Measurements from ENCODE around the gene ANKRD28. TPM values are rescaled to one million over a fixed set of nuclear protein-coding genes. Genes with fewer than 3 reads are reported as not detected.

The ANKRD28 gene
- total RNA-seq, 1 experiment from 2014 or later = 47.5 TPM

- ChIA-PET POLR2A (no interaction called here), CTCF (no interaction called here)
- no peak for DNase-seq (ENCODE audit: low read depth, low spot score)
Measured at GRCh38 chr3:15847239-15847638, 49.5 kb upstream of the ANKRD28 start.

GRCh38 chr3:15846606-15847005 is 48.8 kb upstream of the ANKRD28 start:
- Histone ChIP-seq H3K27me3 (ENCODE audit: insufficient read depth, low read length) (no peaks in the 10 kb centered on the region), H3K79me2 (ENCODE audit: insufficient read depth, low read length) (peaks cover 94% of the 10 kb centered on the region), H4K20me1 (ENCODE audit: insufficient read depth) (no peaks in the 10 kb centered on the region), H3K9me2 (ENCODE audit: insufficient read depth) (no peaks in the 10 kb centered on the region), H2AFZ (ENCODE audit: low read depth, low read length, poor library complexity, severe bottlenecking) (no peak overlapping the region), H3K36me3 (ENCODE audit: control insufficient read depth in 1 of 2, insufficient read depth in 2 of 2, low read length in 2 of 2) (peaks cover 0 to 4% of the 10 kb centered on the region in 2 experiments; a peak in 1 of 4 replicates), H3K9ac (ENCODE audit: low read length) (no peak overlapping the region), H3K4me2 (ENCODE audit: low read length) (no peak overlapping the region), H3K27ac (ENCODE audit: low read depth, low read length) (no peak overlapping the region), H3K4me1 (ENCODE audit: control insufficient read depth in 1 of 2, insufficient read depth in 2 of 2, low read length in 2 of 2) (no peaks in the 10 kb centered on the region), H3K9me3 (ENCODE audit: control insufficient read depth in 1 of 2, insufficient read depth in 1 of 2, low read depth in 1 of 2, low read length in 2 of 2) (peaks cover 0 to under 1% of the 10 kb centered on the region in 2 experiments; a peak in 1 of 4 replicates), H3K4me3 (replicated peaks in 1 of 2; ENCODE audit: low read depth in 1 of 2, low read length in 2 of 2) (no peak overlapping the region)
- DNase-seq (ENCODE audit: low read depth, low spot score) (no peak), ATAC-seq (no peak)
- BruUV-seq (replicated peaks) = no TSS peak
- ChIA-PET POLR2A (no interaction called here), CTCF (no interaction called here), RAD21 (ENCODE audit: low non-redundant PET in 1 of 2, low total read pairs in 2 of 2, uncharacterized antibody in 2 of 2, unreplicated experiment in 2 of 2) (no interaction called here)
- intact Hi-C loops (cut with micrococcal nuclease) = no loop called here
- TF ChIP-seq CEBPB (IDR thresholded peaks at IDR 0.05; ENCODE audit: low read depth) = no peak
- TF ChIP-seq MAX (IDR thresholded peaks at IDR 0.05) = no peak
- no peak for TF ChIP-seq EGR1 (IDR thresholded peaks at IDR 0.05; ENCODE audit: low read depth)
- no peak for TF ChIP-seq ELF1 (IDR thresholded peaks at IDR 0.05; ENCODE audit: borderline replicate concordance, low read depth)

More at GRCh38 chr3:15847239-15847638, 49.5 kb upstream of the ANKRD28 start:
- Histone ChIP-seq H3K9ac (ENCODE audit: low read length) (no peak overlapping the region), H3K4me1 (ENCODE audit: control insufficient read depth in 1 of 2, insufficient read depth in 2 of 2, low read length in 2 of 2) (no peaks in the 10 kb centered on the region), H2AFZ (ENCODE audit: low read depth, low read length, poor library complexity, severe bottlenecking) (no peak overlapping the region), H3K9me2 (ENCODE audit: insufficient read depth) (no peaks in the 10 kb centered on the region), H3K27me3 (ENCODE audit: insufficient read depth, low read length) (no peaks in the 10 kb centered on the region), H3K9me3 (ENCODE audit: control insufficient read depth in 1 of 2, insufficient read depth in 1 of 2, low read depth in 1 of 2, low read length in 2 of 2) (peaks cover 0 to 5% of the 10 kb centered on the region in 2 experiments; a peak in 1 of 4 replicates), H4K20me1 (ENCODE audit: insufficient read depth) (no peaks in the 10 kb centered on the region), H3K79me2 (ENCODE audit: insufficient read depth, low read length) (peaks cover 96% of the 10 kb centered on the region), H3K4me2 (ENCODE audit: low read length) (no peak overlapping the region), H3K36me3 (ENCODE audit: control insufficient read depth in 1 of 2, insufficient read depth in 2 of 2, low read length in 2 of 2) (peaks cover 0 to 4% of the 10 kb centered on the region in 2 experiments; a peak in 1 of 4 replicates), H3K4me3 (replicated peaks in 1 of 2; ENCODE audit: low read depth in 1 of 2, low read length in 2 of 2) (no peak overlapping the region), H3K27ac (ENCODE audit: low read depth, low read length) (no peak overlapping the region)
- intact Hi-C loops (cut with micrococcal nuclease) = no loop called here
- no peak for ATAC-seq
- RAD21 ChIA-PET (ENCODE audit: low non-redundant PET in 1 of 2, low total read pairs in 2 of 2, uncharacterized antibody in 2 of 2, unreplicated experiment in 2 of 2) = no interaction called here
- no TSS peak for BruUV-seq (replicated peaks)
- TF ChIP-seq EZH2phosphoT487 (IDR thresholded peaks at IDR 0.05; ENCODE audit: borderline replicate concordance) (no peak), SRF (IDR thresholded peaks at IDR 0.05; ENCODE audit: low read depth) (no peak), RAD21 (IDR thresholded peaks at IDR 0.05; ENCODE audit: low read depth) (no peak), EGR1 (IDR thresholded peaks at IDR 0.05; ENCODE audit: low read depth) (no peak), SIN3A (IDR thresholded peaks at IDR 0.05; ENCODE audit: low read depth) (no peak)
